D341Med (cell line): ENCODE data around the gene CSNK1G2.

Experiments used
- DNase-seq: peaks from one replicate; pipeline ENCODE4 v3.0.0; 2012; ENCODE audit warnings: low spot score

CSNK1G2 gene

DNA sequence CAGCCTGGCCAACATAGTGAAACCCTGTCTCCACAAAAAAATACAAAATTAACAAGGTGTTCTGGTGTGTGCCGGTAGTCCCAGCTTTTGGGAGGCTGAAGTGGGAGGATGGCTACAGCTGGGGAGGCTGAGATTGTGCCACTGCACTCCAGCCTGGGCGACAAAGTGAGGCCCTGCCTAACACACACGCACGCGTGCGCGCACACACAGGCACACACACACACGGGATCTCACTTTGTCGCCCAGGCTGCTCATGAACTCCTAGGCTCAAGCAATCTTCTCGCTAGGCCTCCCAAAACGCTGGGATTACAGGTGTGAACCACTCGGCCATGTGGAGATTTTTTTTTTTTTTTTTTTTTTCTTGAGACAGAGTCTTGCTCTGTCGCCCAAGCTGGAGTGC, 77.8 kb downstream of the CSNK1G2 start:
- no peak for DNase-seq

- no peak for DNase-seq
Observed at GRCh38 chr19:2021453-2022140, 80.6 kb downstream of the CSNK1G2 start.

GRCh38 chr19:2022289-2022688, 81.3 kb downstream of the CSNK1G2 start:
- no peak for DNase-seq

DNA sequence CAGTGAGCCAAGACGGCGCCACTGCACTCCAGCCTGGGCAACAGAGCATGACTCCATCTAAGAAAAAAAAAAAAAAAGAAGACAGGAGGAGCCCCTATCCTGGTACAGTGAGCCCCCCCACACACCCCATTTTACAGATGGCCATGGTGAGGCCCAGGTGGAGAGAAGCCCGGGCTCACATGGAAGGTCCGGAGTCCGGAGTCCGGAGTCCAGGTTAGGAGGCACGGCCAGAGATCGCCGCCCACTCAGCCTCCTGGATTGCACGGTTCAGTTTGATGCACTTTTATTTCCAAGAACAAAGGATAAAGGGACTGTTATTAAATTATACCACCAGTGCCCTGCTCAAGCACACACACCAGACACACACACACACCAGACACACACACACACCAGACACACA, 85.8 kb downstream of the CSNK1G2 start:
- no peak for DNase-seq

DNA sequence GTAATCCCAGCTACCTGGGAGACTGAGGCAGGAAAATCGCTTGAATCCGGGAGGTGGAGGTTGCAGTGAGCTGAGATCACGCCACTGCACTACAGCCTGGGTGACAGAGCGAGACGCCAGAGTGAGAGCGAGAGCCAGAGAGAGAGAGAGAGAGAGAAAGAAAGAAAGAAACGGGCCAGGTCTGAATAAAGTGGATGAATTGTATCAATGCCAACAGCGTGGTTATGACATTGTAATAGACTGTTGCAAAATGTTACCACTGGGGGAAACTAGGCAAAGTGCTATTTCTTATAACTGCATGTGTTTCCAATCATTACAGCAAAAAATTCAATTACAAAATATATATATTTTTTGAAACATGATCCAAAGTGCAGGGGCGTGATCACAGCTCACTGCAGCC, 86.4 kb downstream of the CSNK1G2 start:
- no peak for DNase-seq
